HepG2 (cell line): ENCODE data around the gene ANKRD35. TPM values are rescaled to one million over a fixed set of nuclear protein-coding genes. Genes with fewer than 3 reads are reported as not detected.

ENCODE experiments used
- ATAC-seq: fragments of 200-7000 bp; cut with Tn5 transposase; 3 replicates; pipeline ENCODE4 v1.9.1; 2020; ENCODE audit warnings: mild to moderate bottlenecking, moderate library complexity
- BruUV-seq: library from RNA; stranded (reverse); fragments of 400-500 nt; replicated peaks from 2 replicates; lab custom pipeline; 2021; lab: Mats Ljungman, UMichigan
- CTCF ChIA-PET: fragments of 300-600 bp; formaldehyde crosslinking; extraction: SDS; loops from one replicate; lab custom pipeline; 2021; ENCODE audit warnings: low total read pairs, inconsistent platforms, low intra/inter-chr PET ratio; lab: Yijun Ruan, JAX
- POLR2A ChIA-PET: fragments of 350-600 bp; sonication (Branson Sonifier 250); formaldehyde crosslinking; loops from one replicate; lab custom pipeline; 2020; ENCODE audit warnings: antibody characterized with exemption, inconsistent platforms; lab: Yijun Ruan, JAX
- DNase-seq: peaks from one replicate; pipeline ENCODE4 v3.0.0-alpha.2; 2015; ENCODE audit warnings: low spot score
- FAIRE-seq: peaks from 3 replicates; lab custom pipeline; 2011; peaks lifted over from hg19 to GRCh38; lab: Jason Lieb, UNC
- H2AFZ ChIP-seq: one replicate; pipeline ENCODE4 v1.6.1; 2011; ENCODE audit warnings: low read length, inconsistent platforms
- H3K27ac ChIP-seq: fragments of 300-600 bp; 3 replicates; pipeline ENCODE4 v1.8.0; 2011; ENCODE audit warnings: mixed run types, mild to moderate bottlenecking, mixed read lengths, low read length, inconsistent platforms; ENCODE audit not compliant: insufficient read depth; ENCODE audit errors: extremely low read length
- H3K27me3 ChIP-seq, 2 experiments: fragments of 200-600 bp in 1 of 2; 2 replicates in 1 of 2; 3 replicates in 1 of 2; pipeline versions ENCODE4 v1.6.0 to v1.8.0; 2011; ENCODE audit warnings: low read length in 2 of 2, mild to moderate bottlenecking in 2 of 2, moderate library complexity in 2 of 2, inconsistent platforms in 1 of 2; ENCODE audit not compliant: insufficient read depth in 2 of 2, control insufficient read depth in 1 of 2
- H3K36me3 ChIP-seq, 2 experiments: fragments of 200-600 bp in 1 of 2; replicated peaks in 1 of 2; 2 replicates in 1 of 2; 3 replicates in 1 of 2; pipeline versions ENCODE4 v1.5.1 to v1.8.0; 2011; ENCODE audit warnings: low read length in 2 of 2, inconsistent platforms in 1 of 2; ENCODE audit not compliant: insufficient read depth in 2 of 2, control insufficient read depth in 1 of 2
- H3K4me1 ChIP-seq: 2 replicates; pipeline ENCODE4 v1.5.1; 2012; ENCODE audit warnings: low read length, inconsistent platforms; ENCODE audit not compliant: insufficient read depth
- H3K4me2 ChIP-seq: 2 replicates; pipeline ENCODE4 v1.6.0; 2011; ENCODE audit warnings: low read depth, low read length, inconsistent platforms
- H3K4me3 ChIP-seq, 3 experiments: fragments of 200-600 bp in 1 of 3; sonication (generic), shearing (Covaris generic) in 1 of 3; replicated peaks in 1 of 3; 2 replicates each; pipeline ENCODE4 v1.5.1; 2011 to 2016; ENCODE audit warnings: low read length in 3 of 3, inconsistent platforms in 2 of 3, low read depth in 2 of 3, mild to moderate bottlenecking in 2 of 3, control low read depth in 1 of 3, mixed read lengths in 1 of 3; ENCODE audit not compliant: insufficient read depth in 1 of 3
- H3K79me2 ChIP-seq: one replicate; pipeline ENCODE4 v1.6.1; 2011; ENCODE audit warnings: low read length, inconsistent platforms; ENCODE audit not compliant: insufficient read depth
- H3K9ac ChIP-seq: 2 replicates; pipeline ENCODE4 v1.6.0; 2011; ENCODE audit warnings: mild to moderate bottlenecking, low read depth, low read length, inconsistent platforms; ENCODE audit not compliant: insufficient read depth
- H3K9me3 ChIP-seq: 2 replicates; pipeline ENCODE4 v1.5.1; 2012; ENCODE audit warnings: mild to moderate bottlenecking, low read length
- H4K20me1 ChIP-seq: 2 replicates; pipeline ENCODE4 v1.6.0; 2011; ENCODE audit warnings: inconsistent platforms, mild to moderate bottlenecking, low read length, moderate library complexity; ENCODE audit not compliant: insufficient read depth
- DMAP1 ChIP-seq: IDR thresholded peaks from 2 replicates; pipeline ENCODE4 v1.6.1; 2016
- KLF9 ChIP-seq: IDR thresholded peaks from 2 replicates; pipeline ENCODE4 v1.6.1; 2016; ENCODE audit warnings: low read depth
- PCBP1 ChIP-seq: fragments of 200-400 bp; formaldehyde crosslinking; IDR thresholded peaks from 2 replicates; pipeline ENCODE4 v1.6.1; 2017; ENCODE audit warnings: mild to moderate bottlenecking, low read depth, low read length, borderline replicate concordance
- XBP1 ChIP-seq: sonication (generic); formaldehyde crosslinking; IDR thresholded peaks from 2 replicates; pipeline ENCODE4 v1.5.0; 2020; ENCODE audit warnings: missing genetic modification reagents
- ZNF20 ChIP-seq: sonication (generic); formaldehyde crosslinking; IDR thresholded peaks from 2 replicates; pipeline ENCODE4 v1.4.0; 2020; ENCODE audit warnings: mild to moderate bottlenecking, moderate library complexity, missing genetic modification reagents
- ZNF768 ChIP-seq: sonication (generic); formaldehyde crosslinking; IDR thresholded peaks from 2 replicates; pipeline ENCODE4 v1.4.0; 2020; ENCODE audit warnings: missing genetic modification reagents
- WGBS: methylation state at CpG from one replicate; pipeline ENCODE4 v1.1.6; 2017; ENCODE audit warnings: low lambda C conversion rate; 5-methylcytosine and 5-hydroxymethylcytosine counted together
- in situ Hi-C: cut with HindIII; loops from 2 replicates; pipeline ENCODE4 v1.10.0; 2017; ENCODE audit warnings: low pct_unique_long_range_greater_than_20kb; ENCODE audit not compliant: extremely low pct_ligation_motif_present
- intact Hi-C: fragments of 100-400 bp; cut with micrococcal nuclease; formaldehyde crosslinking; loops from one replicate; pipeline ENCODE4 v1.10.0; 2022; ENCODE audit not compliant: unreplicated experiment
- polyA plus RNA-seq, 8 experiments: library from polyadenylated mRNA; depleted of rRNA in 3 of 8; stranded (reverse) in 7 of 8; unstranded in 1 of 8; fragments of >200 nt; fragmentation: Illumina TruSeq in 4 of 8; extraction: Trizol in 4 of 8; gene quantifications; 2 replicates each; pipeline versions ENCODE4 v1.2.1 to v1.2.3, GENCODE V29; 2011 to 2016; ENCODE audit warnings: low read depth in 4 of 8, missing spikeins in 1 of 8, mixed read lengths in 1 of 8; ENCODE audit not compliant: insufficient read depth in 1 of 8
- total RNA-seq, 5 experiments: library from RNA; depleted of rRNA; stranded (reverse); fragments of >200 nt; fragmentation: Illumina TruSeq; extraction: Trizol; gene quantifications; 2 replicates each; pipeline ENCODE4 v1.2.3, GENCODE V29; 2016; ENCODE audit warnings: low read depth in 1 of 5
- TF ChIP-seq, protein P1 (sequence below): sonication (generic); formaldehyde crosslinking; IDR thresholded peaks from 2 replicates; pipeline ENCODE4 v1.4.0; 2020; ENCODE audit warnings: mild to moderate bottlenecking, missing genetic modification reagents, borderline replicate concordance

Gene ANKRD35
- total and polyA plus RNA-seq, 2 of the 13 experiments (the other 11 are each of a cell fraction or from before 2014, with no cell fraction given), result 0.02 TPM; not detected in 1

DNA sequence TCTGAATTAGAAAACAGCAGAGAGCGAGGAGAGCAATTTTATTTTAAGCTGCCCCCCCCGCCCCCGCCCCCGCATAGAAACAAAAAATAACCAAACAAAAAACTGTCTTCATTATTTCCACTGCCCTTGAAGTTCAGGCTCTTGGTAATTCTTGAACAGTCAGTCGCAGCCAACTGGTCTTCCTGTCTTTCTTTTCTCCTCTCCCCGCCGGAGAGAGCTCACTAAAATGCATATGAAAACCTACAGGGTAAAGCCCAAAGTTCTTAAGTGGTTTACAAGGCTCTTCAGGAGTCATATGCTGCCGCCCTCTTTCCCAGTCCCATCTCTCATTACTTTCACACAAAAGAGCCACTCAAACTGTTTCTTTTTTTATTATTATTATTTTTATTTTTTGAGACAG is 1.1 kb upstream of the ANKRD35 start:
- in situ Hi-C loops (loop anchor here (5.0 to 10.0 kb wide), 2 partner anchors 40 to 118 kb away; partner anchors contain the start of gene RBM8A), intact Hi-C loops (no loop called here)
- no peak for TF ChIP-seq XBP1 (CRISPR knock-in tag)
- TF ChIP-seq, protein P1, sequence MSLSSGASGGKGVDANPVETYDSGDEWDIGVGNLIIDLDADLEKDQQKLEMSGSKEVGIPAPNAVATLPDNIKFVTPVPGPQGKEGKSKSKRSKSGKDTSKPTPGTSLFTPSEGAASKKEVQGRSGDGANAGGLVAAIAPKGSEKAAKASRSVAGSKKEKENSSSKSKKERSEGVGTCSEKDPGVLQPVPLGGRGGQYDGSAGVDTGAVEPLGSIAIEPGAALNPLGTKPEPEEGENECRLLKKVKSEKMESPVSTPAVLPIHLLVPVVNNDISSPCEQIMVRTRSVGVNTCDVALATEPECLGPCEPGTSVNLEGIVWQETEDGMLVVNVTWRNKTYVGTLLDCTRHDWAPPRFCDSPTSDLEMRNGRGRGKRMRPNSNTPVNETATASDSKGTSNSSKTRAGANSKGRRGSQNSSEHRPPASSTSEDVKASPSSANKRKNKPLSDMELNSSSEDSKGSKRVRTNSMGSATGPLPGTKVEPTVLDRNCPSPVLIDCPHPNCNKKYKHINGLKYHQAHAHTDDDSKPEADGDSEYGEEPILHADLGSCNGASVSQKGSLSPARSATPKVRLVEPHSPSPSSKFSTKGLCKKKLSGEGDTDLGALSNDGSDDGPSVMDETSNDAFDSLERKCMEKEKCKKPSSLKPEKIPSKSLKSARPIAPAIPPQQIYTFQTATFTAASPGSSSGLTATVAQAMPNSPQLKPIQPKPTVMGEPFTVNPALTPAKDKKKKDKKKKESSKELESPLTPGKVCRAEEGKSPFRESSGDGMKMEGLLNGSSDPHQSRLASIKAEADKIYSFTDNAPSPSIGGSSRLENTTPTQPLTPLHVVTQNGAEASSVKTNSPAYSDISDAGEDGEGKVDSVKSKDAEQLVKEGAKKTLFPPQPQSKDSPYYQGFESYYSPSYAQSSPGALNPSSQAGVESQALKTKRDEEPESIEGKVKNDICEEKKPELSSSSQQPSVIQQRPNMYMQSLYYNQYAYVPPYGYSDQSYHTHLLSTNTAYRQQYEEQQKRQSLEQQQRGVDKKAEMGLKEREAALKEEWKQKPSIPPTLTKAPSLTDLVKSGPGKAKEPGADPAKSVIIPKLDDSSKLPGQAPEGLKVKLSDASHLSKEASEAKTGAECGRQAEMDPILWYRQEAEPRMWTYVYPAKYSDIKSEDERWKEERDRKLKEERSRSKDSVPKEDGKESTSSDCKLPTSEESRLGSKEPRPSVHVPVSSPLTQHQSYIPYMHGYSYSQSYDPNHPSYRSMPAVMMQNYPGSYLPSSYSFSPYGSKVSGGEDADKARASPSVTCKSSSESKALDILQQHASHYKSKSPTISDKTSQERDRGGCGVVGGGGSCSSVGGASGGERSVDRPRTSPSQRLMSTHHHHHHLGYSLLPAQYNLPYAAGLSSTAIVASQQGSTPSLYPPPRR (CRISPR knock-in tag), result no peak
- no peak for TF ChIP-seq DMAP1 (CRISPR knock-in tag)
- TF ChIP-seq ZNF768 (CRISPR knock-in tag), result no peak
- TF ChIP-seq ZNF20, result no peak
- no peak for TF ChIP-seq PCBP1
- no peak for TF ChIP-seq KLF9 (CRISPR knock-in tag)
- Histone ChIP-seq H3K27me3 (peaks cover 2 to 26% of the 10 kb centered on the region in 2 experiments), H3K27ac (no peak overlapping the region), H3K79me2 (no peaks in the 10 kb centered on the region), H4K20me1 (no peaks in the 10 kb centered on the region), H3K36me3 (no peaks in the 10 kb centered on the region), H3K9ac (no peak overlapping the region), H3K9me3 (no peaks in the 10 kb centered on the region), H3K4me1 (peaks cover 53% of the 10 kb centered on the region), H3K4me3 (no peak overlapping the region), H3K4me2 (peak overlapping the region; percentile 75; the same call in 1 of the 2 replicates), H2AFZ (no peak overlapping the region)
- no TSS peak for BruUV-seq
- 56% methylated on average over 8 of the region's 8 CpGs for WGBS
- DNase-seq, result no peak
- FAIRE-seq, result no peak
- ChIA-PET POLR2A (interaction anchor here (3.8 kb wide), 1 partner anchor 28 kb away, joined by 14 read pairs; the partner anchor contains the start of gene PIAS3), CTCF (no interaction called here)
- ATAC-seq, result no peak
